Fibroblast of skin of left quadriceps (primary cell): Measurements from ENCODE around the gene MGMT.

Experiments
- DNase-seq, 2 experiments: peaks; one replicate each; pipeline ENCODE4 v3.0.0-alpha.2; 2013; ENCODE audit warnings: low read depth in 2 of 2

Gene MGMT

GRCh38 chr10:129685271-129685670, 218.2 kb downstream of the MGMT start:
- no peak for DNase-seq

- DNase-seq = no peak
Measured at GRCh38 chr10:129689671-129690071, 222.6 kb downstream of the MGMT start.

GRCh38 chr10:129690248-129691070, 223.4 kb downstream of the MGMT start:
- DNase-seq = no peak

- no peak for DNase-seq
Measured at GRCh38 chr10:129692695-129693094, 225.7 kb downstream of the MGMT start.

GRCh38 chr10:129693382-129693781, 226.3 kb downstream of the MGMT start:
- no peak for DNase-seq

- no peak for DNase-seq
Measured at GRCh38 chr10:129694184-129694583, 227.1 kb downstream of the MGMT start.

GRCh38 chr10:129694691-129695243, 227.7 kb downstream of the MGMT start:
- no peak for DNase-seq

- no peak for DNase-seq
Measured at GRCh38 chr10:129695671-129696070, 228.6 kb downstream of the MGMT start.

- no peak for DNase-seq
Measured at GRCh38 chr10:129696636-129697035, 229.6 kb downstream of the MGMT start.

- no peak for DNase-seq
Measured at GRCh38 chr10:129697463-129698247, 230.6 kb downstream of the MGMT start.

- no peak for DNase-seq
Measured at GRCh38 chr10:129699722-129700340, 232.8 kb downstream of the MGMT start.

- no peak for DNase-seq
Measured at GRCh38 chr10:129702605-129703004, 235.6 kb downstream of the MGMT start.

GRCh38 chr10:129703287-129704137, 236.5 kb downstream of the MGMT start:
- DNase-seq = no peak

- DNase-seq = no peak
Measured at GRCh38 chr10:129704225-129704624, 237.2 kb downstream of the MGMT start.

GRCh38 chr10:129704786-129705525, 237.9 kb downstream of the MGMT start:
- no peak for DNase-seq

GRCh38 chr10:129705676-129706075, 238.6 kb downstream of the MGMT start:
- DNase-seq = no peak

- no peak for DNase-seq
Measured at GRCh38 chr10:129706081-129706480, 239.0 kb downstream of the MGMT start.

- DNase-seq = no peak
Measured at GRCh38 chr10:129706523-129706922, 239.5 kb downstream of the MGMT start.

GRCh38 chr10:129707406-129708388, 240.7 kb downstream of the MGMT start:
- DNase-seq = peak; percentile 1 to 7
